GM19452 (cell line): ENCODE measurements around the gene HSD17B11.
"Not testable (repeated sequence)": the region's sequence is repeated elsewhere in the genome, so short reads cannot be mapped to it uniquely, and the experiment has no call there.

Source experiments
- ATAC-seq: cut with Tn5 transposase; IDR thresholded peaks from one replicate; pipeline ENCODE4 v1.9.1; 2021; ENCODE audit not compliant: unreplicated experiment

HSD17B11 gene

GRCh38 chr4:87360338-87360935 lies 30.6 kb downstream of the HSD17B11 start:
- no peak for ATAC-seq

- ATAC-seq = no peak
Measured at GRCh38 chr4:87359258-87359657, 31.7 kb downstream of the HSD17B11 start.

GRCh38 chr4:87356832-87357526 lies 34.0 kb downstream of the HSD17B11 start:
- ATAC-seq = no peak

GRCh38 chr4:87354168-87355102 lies 36.6 kb downstream of the HSD17B11 start:
- ATAC-seq = no peak

GRCh38 chr4:87353592-87353991 lies 37.4 kb downstream of the HSD17B11 start:
- peak; percentile 84 for ATAC-seq

- no peak for ATAC-seq
Measured at GRCh38 chr4:87345139-87345538, 45.8 kb downstream of the HSD17B11 start.

- ATAC-seq = no peak
Measured at GRCh38 chr4:87342872-87343271, 48.1 kb downstream of the HSD17B11 start.

- not testable (repeated sequence) for ATAC-seq
Measured at GRCh38 chr4:87341954-87342635, 48.9 kb downstream of the HSD17B11 start.

GRCh38 chr4:87339440-87339839 lies 51.5 kb downstream of the HSD17B11 start:
- ATAC-seq = no peak

GRCh38 chr4:87337361-87337760 lies 53.6 kb downstream of the HSD17B11 start:
- no peak for ATAC-seq

- no peak for ATAC-seq
Measured at GRCh38 chr4:87333267-87333666, 57.7 kb downstream of the HSD17B11 start.

- ATAC-seq = no peak
Measured at GRCh38 chr4:87330761-87331160, 60.2 kb downstream of the HSD17B11 start.

GRCh38 chr4:87327136-87327535 lies 63.9 kb downstream of the HSD17B11 start:
- no peak for ATAC-seq

- no peak for ATAC-seq
Measured at GRCh38 chr4:87326460-87326859, 64.5 kb downstream of the HSD17B11 start.

- no peak for ATAC-seq
Measured at GRCh38 chr4:87322754-87323153, 68.2 kb downstream of the HSD17B11 start, which contains the start of gene HSD17B13. HSD17B13 (minus strand) TSS chr4:87322882; CDS start chr4:87322841, 41 bp downstream.

- ATAC-seq = no peak
Measured at GRCh38 chr4:87321888-87322287, 69.1 kb downstream of the HSD17B11 start.

GRCh38 chr4:87317527-87317926 lies 73.5 kb downstream of the HSD17B11 start:
- ATAC-seq = no peak

GRCh38 chr4:87316961-87317360 lies 74.0 kb downstream of the HSD17B11 start:
- ATAC-seq = no peak

GRCh38 chr4:87315000-87315399 lies 76.0 kb downstream of the HSD17B11 start:
- not testable (repeated sequence) for ATAC-seq

- no peak for ATAC-seq
Measured at GRCh38 chr4:87313756-87314155, 77.2 kb downstream of the HSD17B11 start.

- no peak for ATAC-seq
Measured at GRCh38 chr4:87311684-87312083, 79.3 kb downstream of the HSD17B11 start.
